OCI-LY3 (cell line): ENCODE measurements around the gene DOCK8.

Source experiments
- CTCF ChIP-seq: fragments of 200-600, 300-600 bp; sonication (generic); IDR thresholded peaks from 2 replicates; pipeline ENCODE4 v1.5.1; 2014; ENCODE audit warnings: antibody characterized with exemption, low read length, low read depth
- EZH2phosphoT487 ChIP-seq: fragments of 200-600 bp; shearing (Covaris generic); IDR thresholded peaks from 2 replicates; pipeline ENCODE4 v1.6.1; 2018; ENCODE audit warnings: antibody characterized with exemption, mixed run types, low read depth

- no peak for TF ChIP-seq CTCF
- no peak for TF ChIP-seq EZH2phosphoT487
Observed at GRCh38 chr9:487429-487828, 272.8 kb downstream of the DOCK8 start.
